Measurements from ENCODE around the gene GPR84. TPM values are rescaled to one million over a fixed set of nuclear protein-coding genes. Genes with fewer than 3 reads are reported as not detected.

Gene GPR84
- total and polyA plus RNA-seq, 2 donors (not counting 3 experiments of a cell fraction or from before 2014, with no cell fraction given): not detected

DNA sequence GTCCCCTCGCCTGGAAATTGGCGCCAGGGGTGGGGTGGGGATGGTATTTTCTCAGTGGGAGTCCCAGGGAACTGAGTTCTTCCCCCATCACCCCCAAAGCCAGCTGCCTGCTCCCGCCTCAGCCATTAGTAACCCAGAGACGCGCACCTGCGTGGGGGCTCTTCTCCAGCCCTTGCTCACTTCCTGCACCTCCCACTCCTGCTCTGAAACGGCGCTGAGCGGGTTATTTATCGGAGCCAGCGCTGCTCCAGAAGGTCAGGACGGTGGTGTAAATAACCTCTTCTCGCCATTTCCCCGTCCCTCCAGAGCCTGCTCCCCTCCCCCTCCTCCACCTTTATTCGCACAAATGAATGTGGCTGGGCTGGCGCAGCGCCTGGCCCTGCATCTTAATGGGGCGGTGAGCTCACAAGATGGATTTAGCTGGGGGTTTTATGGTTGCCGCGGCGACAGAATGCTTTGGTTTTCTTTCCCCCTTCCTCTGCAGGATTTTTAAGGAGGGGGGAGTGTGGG, 12.2 kb downstream of the GPR84 start:
- Histone ChIP-seq H3K9me1 (replicated peaks; ENCODE audit: control insufficient read depth, extremely low read depth, insufficient read depth, low read length) (no peaks in the 10 kb centered on the region), H2AFZ (ENCODE audit: low read depth, low read length) (no peak overlapping the region), H3K27me3 (ENCODE audit: control insufficient read depth in 2 of 2, insufficient read depth in 2 of 2, low read length in 2 of 2) (no peaks in the 10 kb centered on the region), H4K20me1 (replicated peaks; ENCODE audit: control insufficient read depth, extremely low read depth, insufficient read depth, low read length) (no peaks in the 10 kb centered on the region), H3K4me2 (ENCODE audit: insufficient read depth, low read length) (no peak overlapping the region), H3K9ac (replicated peaks; ENCODE audit: extremely low read depth, insufficient read depth, low read length) (no peak overlapping the region), H3K36me3 (ENCODE audit: control insufficient read depth in 2 of 2, extremely low read depth in 1 of 2, insufficient read depth in 2 of 2, low read length in 2 of 2) (peaks cover 22 to 24% of the 10 kb centered on the region in 2 experiments), H3K79me2 (ENCODE audit: control insufficient read depth, insufficient read depth, low read length) (no peaks in the 10 kb centered on the region), H3K4me1 (ENCODE audit: control insufficient read depth, extremely low read depth, insufficient read depth, low read length) (no peaks in the 10 kb centered on the region), H3K9me3 (replicated peaks; ENCODE audit: control insufficient read depth, insufficient read depth, low read length) (no peaks in the 10 kb centered on the region), H3K4me3 (replicated peaks in 1 of 3; ENCODE audit: insufficient read depth in 1 of 3, low read depth in 1 of 3, low read length in 3 of 3) (no peak overlapping the region), H3K27ac (ENCODE audit: insufficient read depth, low read depth, low read length) (no peak overlapping the region)
- no TSS peak for BruUV-seq (replicated peaks)
- TF ChIP-seq POLR2A (IDR thresholded peaks at IDR 0.05; ENCODE audit: low read depth, low read length): no peak
- no peak for TF ChIP-seq EZH2 (IDR thresholded peaks at IDR 0.05; ENCODE audit: borderline replicate concordance, low read depth, low read length, severe bottlenecking)
- DNase-seq (ENCODE audit: low read depth, low spot score) (no peak), FAIRE-seq (no peak)
- intact Hi-C loops (cut with micrococcal nuclease) (no loop called here), dilution Hi-C loops (cut with MboI; ENCODE audit: extremely low pct_ligation_motif_present, low sequenced_read_pairs) (no loop called here)
- CTCF ChIA-PET: interaction anchor here (1.2 to 1.5 kb wide), 4 partner anchors 14 to 27 kb away, joined by 3 to 5 read pairs (median 4); partner anchors contain the start of gene COPZ1
- POLR2A ChIA-PET: no interaction called here

DNA sequence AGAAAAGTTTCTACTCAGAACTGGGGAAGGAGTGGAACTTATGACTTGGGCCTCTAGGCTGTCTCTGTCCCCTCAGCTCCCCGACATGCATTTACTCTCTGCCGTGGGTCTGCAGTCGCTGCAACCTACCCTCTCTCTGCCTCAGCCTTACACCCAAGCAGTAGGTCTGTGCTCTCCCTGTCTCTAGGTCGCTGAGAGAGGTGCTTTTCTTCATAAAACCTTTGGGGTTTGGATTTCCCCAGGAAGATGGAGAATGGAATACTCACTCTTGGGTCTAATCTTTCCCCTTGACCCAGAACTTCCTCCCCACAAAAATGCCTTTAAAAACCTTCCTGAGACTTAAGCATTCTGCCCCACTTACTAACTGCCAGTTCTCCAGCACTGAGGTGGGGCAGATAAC, 12.9 kb downstream of the GPR84 start:
- ChIA-PET CTCF (interaction anchor here (1.5 kb wide), 1 partner anchor 26 kb away, joined by 4 read pairs; the partner anchor contains the start of gene COPZ1), POLR2A (no interaction called here)
- Histone ChIP-seq H3K4me2 (ENCODE audit: insufficient read depth, low read length) (no peak overlapping the region), H2AFZ (ENCODE audit: low read depth, low read length) (no peak overlapping the region), H3K4me1 (ENCODE audit: control insufficient read depth, extremely low read depth, insufficient read depth, low read length) (no peaks in the 10 kb centered on the region), H3K36me3 (ENCODE audit: control insufficient read depth in 2 of 2, extremely low read depth in 1 of 2, insufficient read depth in 2 of 2, low read length in 2 of 2) (peaks cover 23 to 25% of the 10 kb centered on the region in 2 experiments), H4K20me1 (replicated peaks; ENCODE audit: control insufficient read depth, extremely low read depth, insufficient read depth, low read length) (no peaks in the 10 kb centered on the region), H3K27ac (ENCODE audit: insufficient read depth, low read depth, low read length) (no peak overlapping the region), H3K9me1 (replicated peaks; ENCODE audit: control insufficient read depth, extremely low read depth, insufficient read depth, low read length) (no peaks in the 10 kb centered on the region), H3K9me3 (replicated peaks; ENCODE audit: control insufficient read depth, insufficient read depth, low read length) (no peaks in the 10 kb centered on the region), H3K79me2 (ENCODE audit: control insufficient read depth, insufficient read depth, low read length) (no peaks in the 10 kb centered on the region), H3K4me3 (replicated peaks in 1 of 3; ENCODE audit: insufficient read depth in 1 of 3, low read depth in 1 of 3, low read length in 3 of 3) (no peak overlapping the region), H3K27me3 (ENCODE audit: control insufficient read depth in 2 of 2, insufficient read depth in 2 of 2, low read length in 2 of 2) (no peaks in the 10 kb centered on the region), H3K9ac (replicated peaks; ENCODE audit: extremely low read depth, insufficient read depth, low read length) (no peak overlapping the region)
- dilution Hi-C loops (cut with MboI; ENCODE audit: extremely low pct_ligation_motif_present, low sequenced_read_pairs): no loop called here
- DNase-seq (ENCODE audit: low read depth, low spot score) (no peak), FAIRE-seq (no peak)
- intact Hi-C loops (cut with micrococcal nuclease): no loop called here
- TF ChIP-seq, protein P1, sequence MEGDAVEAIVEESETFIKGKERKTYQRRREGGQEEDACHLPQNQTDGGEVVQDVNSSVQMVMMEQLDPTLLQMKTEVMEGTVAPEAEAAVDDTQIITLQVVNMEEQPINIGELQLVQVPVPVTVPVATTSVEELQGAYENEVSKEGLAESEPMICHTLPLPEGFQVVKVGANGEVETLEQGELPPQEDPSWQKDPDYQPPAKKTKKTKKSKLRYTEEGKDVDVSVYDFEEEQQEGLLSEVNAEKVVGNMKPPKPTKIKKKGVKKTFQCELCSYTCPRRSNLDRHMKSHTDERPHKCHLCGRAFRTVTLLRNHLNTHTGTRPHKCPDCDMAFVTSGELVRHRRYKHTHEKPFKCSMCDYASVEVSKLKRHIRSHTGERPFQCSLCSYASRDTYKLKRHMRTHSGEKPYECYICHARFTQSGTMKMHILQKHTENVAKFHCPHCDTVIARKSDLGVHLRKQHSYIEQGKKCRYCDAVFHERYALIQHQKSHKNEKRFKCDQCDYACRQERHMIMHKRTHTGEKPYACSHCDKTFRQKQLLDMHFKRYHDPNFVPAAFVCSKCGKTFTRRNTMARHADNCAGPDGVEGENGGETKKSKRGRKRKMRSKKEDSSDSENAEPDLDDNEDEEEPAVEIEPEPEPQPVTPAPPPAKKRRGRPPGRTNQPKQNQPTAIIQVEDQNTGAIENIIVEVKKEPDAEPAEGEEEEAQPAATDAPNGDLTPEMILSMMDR (IDR thresholded peaks at IDR 0.05; ENCODE audit: extremely low read depth in 1 of 2, insufficient read depth in 1 of 2, low read depth in 1 of 2, low read length in 2 of 2): no peak
- TF ChIP-seq EZH2 (IDR thresholded peaks at IDR 0.05; ENCODE audit: borderline replicate concordance, low read depth, low read length, severe bottlenecking): no peak
- TF ChIP-seq, protein P2, sequence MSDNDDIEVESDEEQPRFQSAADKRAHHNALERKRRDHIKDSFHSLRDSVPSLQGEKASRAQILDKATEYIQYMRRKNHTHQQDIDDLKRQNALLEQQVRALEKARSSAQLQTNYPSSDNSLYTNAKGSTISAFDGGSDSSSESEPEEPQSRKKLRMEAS (IDR thresholded peaks at IDR 0.05; ENCODE audit: insufficient read depth, insufficient read length): no peak
- TF ChIP-seq MYC (IDR thresholded peaks at IDR 0.05; ENCODE audit: low read depth, low read length): no peak
- TF ChIP-seq GATA2 (IDR thresholded peaks at IDR 0.05; ENCODE audit: insufficient read depth, insufficient read length, low read depth, low read length): no peak
- no peak for TF ChIP-seq FOS (IDR thresholded peaks at IDR 0.05; ENCODE audit: borderline replicate concordance, insufficient read depth, low read length)
- TF ChIP-seq JUN (IDR thresholded peaks at IDR 0.05; ENCODE audit: borderline replicate concordance, insufficient read depth, insufficient read length, low read depth): no peak
- no peak for TF ChIP-seq POLR2AphosphoS5 (IDR thresholded peaks at IDR 0.05; ENCODE audit: insufficient read depth, low read depth, low read length)
- no peak for TF ChIP-seq POLR2A (IDR thresholded peaks at IDR 0.05; ENCODE audit: low read depth, low read length)
- TSS peak; percentile 54 for BruUV-seq (replicated peaks)

Data from endothelial cell of umbilical vein (primary cell).